ENCODE measurements around the gene SPEM2.

Gene SPEM2

GRCh38 chr17:7423679-7424078, 1.7 kb upstream of the SPEM2 start:
- DNase-seq, result no peak

DNA sequence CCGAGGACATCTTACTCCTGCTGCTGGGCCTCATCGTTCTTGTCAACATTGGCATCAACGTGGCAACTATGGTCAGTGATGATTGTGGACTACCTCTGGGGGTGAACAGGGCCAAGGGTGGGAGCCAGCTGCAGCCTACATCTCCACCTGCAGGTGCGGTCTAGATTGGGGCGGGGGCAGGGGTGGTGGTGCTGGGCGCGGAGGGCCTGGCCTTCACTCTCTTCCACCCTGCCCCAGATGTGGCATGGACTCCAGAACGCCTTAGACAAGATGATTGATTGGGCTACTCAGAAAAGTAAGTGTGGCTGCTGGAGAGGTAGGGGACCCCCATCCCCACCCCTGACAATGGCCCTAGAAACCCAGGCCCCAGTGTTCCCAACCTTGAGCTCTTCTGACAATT, 340 bp downstream of the SPEM2 start:
- no peak for DNase-seq

DNA sequence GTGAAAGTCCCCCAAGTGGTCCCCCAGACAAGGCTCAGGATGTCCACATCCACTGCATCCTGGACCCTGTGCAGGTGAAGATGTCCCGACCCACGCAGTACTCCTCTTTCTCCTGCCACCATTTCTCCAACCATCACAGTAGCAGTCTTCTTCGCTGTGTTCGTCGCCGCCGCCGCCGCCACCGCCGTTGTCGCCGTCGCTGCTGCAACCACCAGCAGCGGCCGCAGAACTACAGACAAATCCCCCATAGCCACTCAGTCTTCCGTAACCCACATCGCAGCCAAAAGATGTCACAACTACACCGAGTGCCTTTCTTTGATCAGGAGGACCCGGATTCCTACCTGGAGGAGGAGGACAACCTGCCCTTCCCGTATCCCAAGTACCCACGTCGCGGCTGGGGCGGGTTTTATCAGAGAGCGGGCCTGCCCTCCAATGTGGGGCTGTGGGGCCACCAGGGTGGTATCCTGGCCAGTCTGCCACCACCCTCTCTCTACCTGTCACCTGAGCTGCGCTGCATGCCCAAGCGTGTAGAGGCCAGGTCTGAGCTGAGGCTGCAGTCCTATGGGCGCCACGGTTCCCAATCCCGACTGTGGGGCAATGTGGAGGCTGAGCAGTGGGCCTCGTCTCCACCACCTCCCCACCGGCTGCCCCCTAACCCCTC, 917 bp downstream of the SPEM2 start:
- no peak for DNase-seq

DNA sequence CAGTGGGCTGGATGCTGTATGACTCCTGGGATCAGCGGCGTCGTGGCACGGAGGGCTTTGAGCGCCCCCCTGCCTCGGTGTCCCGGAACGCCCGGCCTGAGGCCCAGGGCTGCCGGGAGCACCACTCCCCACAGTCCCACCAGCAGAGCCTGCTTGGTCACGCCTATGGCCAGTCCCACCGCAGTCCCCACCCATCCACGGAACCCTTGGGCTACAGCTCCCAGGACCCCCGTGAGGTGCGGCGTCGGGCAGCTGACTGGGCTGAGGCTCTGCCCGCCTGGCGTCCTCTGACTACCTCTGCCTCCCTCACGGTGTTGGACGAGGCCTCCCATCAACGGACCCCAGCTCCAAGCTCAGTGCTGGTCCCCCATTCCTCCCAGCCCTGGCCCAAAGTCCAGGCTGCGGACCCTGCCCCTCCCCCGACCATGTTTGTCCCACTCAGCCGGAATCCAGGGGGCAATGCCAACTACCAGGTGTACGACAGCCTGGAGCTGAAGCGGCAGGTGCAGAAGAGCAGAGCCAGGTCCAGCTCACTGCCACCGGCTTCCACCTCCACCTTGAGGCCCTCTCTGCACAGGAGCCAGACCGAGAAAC, 1.6 kb downstream of the SPEM2 start:
- no peak for DNase-seq

GRCh38 chr17:7427549-7427948, 2.1 kb downstream of the SPEM2 start:
- DNase-seq, result no peak

- DNase-seq, result no peak
Measured at GRCh38 chr17:7428557-7428956, 3.1 kb downstream of the SPEM2 start, which contains the start of gene SPEM3. Gene SPEM3, plus strand, starts transcription at chr17:7428857. Its CDS starts 46 bp downstream, at chr17:7428903.

GRCh38 chr17:7429722-7430121, 4.3 kb downstream of the SPEM2 start:
- DNase-seq, result no peak

DNA sequence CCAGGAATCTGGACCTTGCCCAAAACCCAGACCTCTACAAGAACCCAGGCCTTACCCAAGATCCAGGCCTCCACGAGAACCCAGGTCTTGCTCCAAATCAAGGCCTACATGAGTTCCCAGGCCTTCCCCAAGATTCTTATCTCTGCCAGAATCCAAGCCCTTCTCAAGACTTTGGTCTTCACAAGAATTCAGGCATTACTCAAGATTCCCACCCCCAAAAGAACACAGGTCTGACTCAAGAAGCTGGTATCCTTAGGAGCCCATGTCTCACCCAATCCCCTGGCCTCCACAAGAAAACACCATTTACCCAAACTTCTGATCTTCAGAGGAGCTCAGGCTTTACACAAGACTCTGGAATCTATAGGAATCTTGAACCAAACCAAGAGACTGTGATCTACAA, 5.8 kb downstream of the SPEM2 start:
- DNase-seq, result no peak

GRCh38 chr17:7432296-7432695, 6.9 kb downstream of the SPEM2 start:
- no peak for DNase-seq

GRCh38 chr17:7435676-7436555, 10.5 kb downstream of the SPEM2 start:
- DNase-seq, result peak; percentile 49

- peak; percentile 78 for DNase-seq
Measured at GRCh38 chr17:7436556-7437368, 11.3 kb downstream of the SPEM2 start.

GRCh38 chr17:7437369-7437863, 12.0 kb downstream of the SPEM2 start:
- no peak for DNase-seq

DNA sequence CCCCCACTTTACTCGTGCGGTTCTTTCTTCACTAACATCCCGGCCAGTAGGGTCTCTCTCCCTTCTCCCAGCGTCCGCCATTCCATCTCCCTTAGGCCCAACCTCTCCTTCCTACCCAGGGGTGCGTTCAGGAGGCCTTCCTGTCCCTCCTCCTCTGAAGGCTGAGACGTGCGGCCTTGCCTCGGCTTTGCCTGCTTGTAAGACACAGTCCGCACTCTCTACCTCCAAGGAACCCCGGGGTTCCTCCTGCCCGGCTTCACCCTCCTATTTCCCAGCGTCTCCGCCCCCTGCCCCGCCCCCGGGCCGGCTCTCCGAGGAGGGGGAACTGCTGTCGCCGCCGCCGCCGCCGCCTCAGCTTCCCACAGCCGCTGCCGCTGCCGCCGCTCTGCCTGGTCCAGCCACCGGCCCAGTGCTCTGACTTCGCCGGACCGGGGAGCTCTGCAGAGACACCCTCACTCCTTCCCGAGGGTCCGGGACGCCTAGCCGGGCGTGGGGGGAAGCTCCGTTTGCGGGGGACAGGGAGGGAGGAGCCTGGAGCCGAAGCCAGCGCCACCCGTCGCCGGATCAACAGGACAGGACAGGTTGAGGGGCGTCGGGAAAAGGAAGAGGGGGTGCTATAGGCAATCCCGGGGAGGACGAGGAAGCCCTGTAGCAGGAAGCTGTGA, 12.7 kb downstream of the SPEM2 start:
- peak; percentile 69 for DNase-seq

GRCh38 chr17:7438656-7439460, 13.4 kb downstream of the SPEM2 start:
- DNase-seq, result no peak

GRCh38 chr17:7439462-7440112, 14.2 kb downstream of the SPEM2 start, which contains the start of gene FGF11:
Gene FGF11, plus strand, starts transcription at chr17:7439512. Its CDS starts 109 bp downstream, at chr17:7439621.
- no peak for DNase-seq

DNA sequence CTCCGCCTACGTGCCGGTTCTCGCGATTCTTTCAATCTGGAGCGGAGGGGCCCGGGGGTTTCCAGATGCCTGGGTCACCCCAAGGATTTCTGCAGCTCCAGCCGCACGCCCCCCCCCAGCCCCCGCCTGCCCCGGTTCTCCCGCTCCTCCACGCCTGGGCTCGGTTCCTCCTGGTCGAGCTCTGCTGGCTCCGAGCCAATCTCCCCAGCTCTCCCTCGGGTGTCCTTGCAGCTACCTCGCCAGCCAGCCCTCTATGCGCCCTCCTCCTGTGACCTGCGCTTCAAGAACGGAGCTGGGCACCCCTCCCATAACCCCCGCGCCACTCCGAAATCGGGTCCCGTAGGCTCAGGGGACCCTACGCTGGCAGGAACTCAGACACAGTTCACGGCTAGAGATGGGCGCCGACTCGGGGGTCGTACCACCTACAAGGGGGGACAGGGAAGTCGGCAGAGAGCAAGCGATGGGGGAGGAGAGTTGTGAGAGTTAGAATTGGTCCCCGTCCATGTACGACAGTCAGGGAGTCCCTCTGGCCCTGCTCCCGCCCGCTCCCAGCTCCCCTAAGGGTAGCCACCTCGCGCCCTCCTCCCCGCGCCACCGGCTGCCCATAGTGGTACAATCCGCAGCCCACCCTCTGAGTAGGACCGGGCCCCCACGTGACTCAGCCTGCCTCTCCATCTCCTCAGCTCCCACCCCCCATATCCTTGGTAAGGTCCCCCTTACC, 14.9 kb downstream of the SPEM2 start:
- DNase-seq, result peak; percentile 24

DNA sequence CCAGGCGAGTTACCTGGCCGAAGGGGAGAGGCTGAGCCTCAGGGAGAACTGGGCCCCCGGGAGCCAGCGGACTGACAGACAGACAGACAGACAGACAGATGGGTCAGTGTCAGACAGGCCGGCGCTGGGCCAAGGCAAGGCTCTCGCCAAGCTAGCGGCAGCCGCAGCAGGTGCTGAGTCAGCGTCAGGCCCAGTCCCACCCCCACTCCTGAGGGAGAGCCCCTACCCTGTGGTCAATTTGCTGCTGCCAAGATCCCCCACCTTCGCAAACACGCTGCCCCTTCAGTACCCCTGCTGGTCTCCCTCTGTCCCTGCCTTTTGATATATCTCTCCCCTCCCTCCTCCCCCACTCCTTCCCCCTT, 15.4 kb downstream of the SPEM2 start:
- DNase-seq, result no peak

- DNase-seq, result no peak
Measured at GRCh38 chr17:7441266-7441665, 15.8 kb downstream of the SPEM2 start.

GRCh38 chr17:7442142-7442541, 16.7 kb downstream of the SPEM2 start:
- DNase-seq, result no peak

Data from stimulated activated CD4-positive, alpha-beta T cell treated with anti-CD3 and anti-CD28 coated beads, Interleukin-12 subunit alpha, Interleukin-12 subunit beta, amount 100 ng/mL, for 4 hours (primary cell).